Activated CD4-positive, alpha-beta T cell treated with anti-CD3 and anti-CD28 coated beads, Interleukin-10, Interleukin-2, amounts not matched to agents 100 ng/mL and 50 ng/mL, durations not matched to agents 16 hours and 8 hours (primary cell): ENCODE measurements around the gene HOXB2.

Experiments used
- DNase-seq: peaks from one replicate; pipeline ENCODE4 v3.0.0-alpha.2; 2020

Gene HOXB2

DNA sequence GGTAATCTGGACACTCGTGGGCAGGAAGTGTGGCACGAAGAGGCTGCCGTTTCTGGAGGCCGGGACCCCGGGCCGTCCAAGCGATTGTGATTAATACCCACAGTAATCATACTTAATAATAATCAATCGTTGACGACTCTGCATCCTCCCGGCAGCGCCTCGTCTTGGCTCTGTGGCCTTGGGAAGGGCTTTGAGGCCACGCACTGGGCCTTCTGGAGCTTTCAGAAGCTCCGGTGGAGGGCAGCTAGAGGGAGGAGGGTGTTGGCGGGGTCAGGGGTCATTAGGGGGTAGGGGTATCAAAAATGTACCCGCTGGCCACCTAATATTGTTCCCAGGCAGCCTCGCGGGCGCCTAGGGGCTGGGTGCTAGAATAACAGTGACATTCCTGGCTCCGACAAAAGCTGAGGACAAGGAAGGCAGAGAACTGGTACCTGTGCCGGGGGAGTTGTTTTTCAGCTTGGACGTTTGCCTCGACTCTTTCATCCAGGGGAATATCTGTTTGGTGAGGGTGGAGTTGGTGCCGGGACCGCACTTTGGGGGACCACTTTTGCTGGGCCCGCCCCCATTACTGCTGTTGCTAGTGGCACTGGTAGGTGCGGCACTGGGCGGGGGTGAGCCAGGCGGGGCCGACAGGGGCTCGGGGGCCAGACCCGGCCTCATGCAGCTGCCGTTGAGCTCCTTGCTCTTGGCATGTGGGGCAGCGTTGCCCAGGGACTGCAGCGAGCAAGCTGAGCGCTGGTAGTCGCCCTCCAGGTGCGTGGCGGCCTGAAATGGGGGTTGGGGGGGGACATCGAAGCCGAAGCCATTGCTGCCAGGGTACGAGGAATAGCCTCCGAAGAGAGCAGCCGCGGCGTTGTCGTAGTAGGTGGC lies 6.9 kb upstream of the HOXB2 start:
- no peak for DNase-seq

- no peak for DNase-seq
Observed at GRCh38 chr17:48551214-48551555, 6.3 kb upstream of the HOXB2 start.

DNA sequence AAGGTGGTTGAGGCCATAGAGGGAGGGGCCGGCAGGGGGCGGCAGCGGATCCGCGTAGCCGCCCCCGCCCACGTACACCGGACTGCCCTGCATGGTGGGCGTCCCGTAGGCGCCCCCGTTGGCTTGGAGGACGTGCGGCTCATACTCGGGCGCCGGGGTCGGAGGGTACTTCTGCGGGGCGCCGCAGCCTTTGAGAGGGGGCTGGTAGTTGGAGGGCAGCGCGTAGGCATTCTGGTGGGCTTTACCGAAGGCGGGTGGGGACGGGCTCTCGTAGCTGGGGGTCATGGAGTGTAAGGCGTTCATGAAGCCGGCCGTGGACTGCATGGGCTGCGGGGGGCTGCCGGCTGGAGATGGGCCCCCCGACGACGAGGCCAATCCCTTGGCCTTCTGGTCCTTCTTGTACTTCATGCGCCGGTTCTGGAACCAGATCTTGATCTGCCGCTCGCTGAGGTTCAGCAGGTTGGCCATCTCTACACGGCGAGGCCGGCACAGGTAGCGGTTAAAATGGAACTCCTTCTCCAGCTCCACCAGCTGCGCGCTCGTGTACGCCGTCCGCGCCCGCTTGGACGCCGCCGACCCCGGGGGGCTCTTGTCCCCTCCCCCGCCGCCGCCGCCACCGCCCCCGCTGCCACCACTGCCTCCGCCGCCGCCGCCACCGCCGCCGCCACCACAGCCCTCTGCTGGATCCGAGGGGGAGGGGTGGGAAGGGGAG lies 5.7 kb upstream of the HOXB2 start:
- DNase-seq, result no peak

GRCh38 chr17:48549914-48550501 lies 5.1 kb upstream of the HOXB2 start:
- no peak for DNase-seq

- no peak for DNase-seq
Observed at GRCh38 chr17:48549281-48549630, 4.3 kb upstream of the HOXB2 start.

- DNase-seq, result no peak
Observed at GRCh38 chr17:48548523-48549280, 3.8 kb upstream of the HOXB2 start.

- DNase-seq, result peak; percentile 56
Observed at GRCh38 chr17:48547808-48548522, 3.1 kb upstream of the HOXB2 start.

DNA sequence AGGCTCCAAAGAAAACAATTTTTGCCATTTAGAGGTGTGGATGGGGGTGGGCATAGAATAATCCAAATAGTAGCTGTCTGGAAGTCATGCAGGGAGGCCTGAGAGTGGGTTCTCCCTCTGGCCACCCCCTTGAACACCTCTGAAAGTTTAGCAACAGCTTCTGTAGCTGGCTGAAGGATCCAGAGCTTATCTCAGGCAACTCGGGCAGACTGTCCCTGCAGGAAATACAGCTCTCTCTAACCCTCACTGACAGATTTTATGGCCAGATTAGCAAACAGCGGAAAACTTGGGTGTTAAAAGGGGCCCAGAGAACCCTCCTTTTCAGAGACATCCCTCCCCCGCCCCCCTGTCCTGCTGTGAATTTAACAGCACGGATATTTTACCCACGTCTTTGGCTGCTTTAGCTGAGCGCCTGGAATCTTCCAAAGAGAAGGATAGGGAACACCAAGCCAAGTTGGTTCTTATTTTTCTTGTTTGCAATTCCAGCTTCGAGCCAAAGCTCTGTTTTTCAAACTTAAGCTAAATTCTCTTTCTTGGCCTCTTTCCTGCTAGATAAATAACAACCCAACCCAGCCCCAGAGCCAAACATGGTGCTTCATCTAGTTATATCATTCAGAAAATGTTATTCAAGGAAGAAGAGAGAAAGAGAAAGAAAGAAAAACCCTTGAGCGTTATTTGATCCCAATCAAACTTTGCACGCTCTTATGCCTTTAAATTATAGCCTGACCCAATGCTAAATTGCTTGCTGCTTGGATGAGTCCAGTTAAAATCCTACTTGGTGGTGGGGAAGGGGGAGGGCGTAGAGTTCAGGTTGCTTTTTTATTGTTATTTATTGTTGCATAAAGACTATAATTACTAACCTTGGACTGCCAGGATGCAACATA lies 2.3 kb upstream of the HOXB2 start:
- peak; percentile 36 for DNase-seq

DNA sequence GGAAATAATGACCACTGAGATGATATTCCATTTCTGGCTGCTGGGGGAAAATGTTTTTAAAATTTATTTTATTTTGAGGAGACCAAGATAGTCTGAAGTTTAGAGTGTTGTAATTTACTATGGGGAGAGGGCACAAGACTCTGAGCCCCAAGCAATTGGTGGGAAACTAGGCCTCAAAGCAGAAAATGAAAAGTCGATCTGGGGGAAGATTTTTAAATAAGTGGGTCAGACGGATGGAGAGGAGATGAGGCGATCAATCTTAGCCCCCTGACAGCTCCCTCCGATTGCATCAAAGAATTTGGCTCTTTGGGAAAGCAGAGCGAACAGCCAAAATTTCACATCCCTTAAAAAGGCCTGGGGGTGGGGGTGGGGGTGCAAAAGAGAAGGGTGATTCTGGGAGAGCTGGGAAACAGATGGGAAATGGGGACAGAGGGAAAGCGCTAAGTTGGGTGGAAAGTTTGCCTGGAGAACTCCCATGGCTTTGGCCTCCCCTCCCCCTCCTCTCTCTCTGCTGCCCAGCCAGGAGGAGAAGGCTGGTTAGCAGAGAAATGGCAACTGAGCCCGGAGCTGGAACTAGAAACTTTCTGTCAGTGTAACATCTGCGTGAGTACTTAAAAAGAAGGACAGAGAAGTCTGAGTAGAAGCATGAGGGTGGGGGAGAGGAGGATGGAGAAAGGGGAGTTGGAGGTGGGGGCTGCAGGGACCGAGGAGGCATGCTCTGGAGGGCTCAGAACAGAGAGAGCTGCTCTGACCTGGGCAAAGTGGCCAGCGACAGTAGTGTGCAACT lies 1.4 kb upstream of the HOXB2 start:
- no peak for DNase-seq

DNA sequence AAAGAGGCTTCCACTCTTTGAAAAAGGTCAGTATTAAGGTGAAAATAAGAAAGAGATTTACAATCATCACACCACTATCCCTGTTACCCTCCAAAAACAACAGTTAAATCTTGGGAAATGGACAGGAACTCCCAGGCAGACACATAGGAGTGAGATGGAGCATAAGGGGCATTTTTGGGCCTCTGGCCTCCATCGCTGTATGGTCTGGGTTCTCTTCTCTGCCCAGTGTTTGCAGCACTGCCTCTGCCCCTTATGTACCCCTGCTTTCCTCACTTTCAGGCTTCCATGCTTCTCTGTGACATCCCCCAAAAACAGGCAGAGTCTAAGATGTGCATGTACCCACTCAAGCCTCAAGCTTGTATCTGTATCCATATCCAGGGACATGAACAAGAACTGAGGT lies 630 bp upstream of the HOXB2 start:
- no peak for DNase-seq

GRCh38 chr17:48544349-48545021 lies 424 bp downstream of the HOXB2 start:
- peak; percentile 56 for DNase-seq

DNA sequence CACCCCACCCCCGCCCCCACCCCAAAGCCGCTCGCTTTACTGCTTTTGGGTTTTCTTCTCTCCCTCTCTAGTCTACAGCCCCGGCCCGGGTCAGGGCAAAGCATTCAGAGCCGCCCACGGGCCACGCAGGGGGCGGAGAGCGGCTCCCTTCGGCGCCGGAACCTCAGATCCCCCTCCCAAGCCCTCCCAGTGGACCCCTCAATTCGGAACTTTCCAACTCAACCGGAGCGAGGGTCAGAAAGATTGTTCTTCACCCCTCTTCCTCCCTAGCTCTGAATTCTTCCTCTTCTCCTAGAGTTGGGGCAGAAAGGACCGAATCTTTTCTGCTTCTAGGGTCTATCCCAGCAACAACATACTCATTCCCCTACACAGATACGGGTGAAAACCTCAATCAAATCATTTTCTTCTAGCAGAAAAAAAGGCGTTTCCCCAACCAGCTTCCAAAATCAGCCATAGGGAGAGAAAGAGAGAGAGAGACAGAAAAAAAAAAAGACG lies 1.0 kb downstream of the HOXB2 start:
- DNase-seq, result no peak

GRCh38 chr17:48543107-48543853 lies 1.6 kb downstream of the HOXB2 start:
- peak; percentile 76 for DNase-seq

GRCh38 chr17:48542698-48543106 lies 2.2 kb downstream of the HOXB2 start:
- DNase-seq, result no peak

DNA sequence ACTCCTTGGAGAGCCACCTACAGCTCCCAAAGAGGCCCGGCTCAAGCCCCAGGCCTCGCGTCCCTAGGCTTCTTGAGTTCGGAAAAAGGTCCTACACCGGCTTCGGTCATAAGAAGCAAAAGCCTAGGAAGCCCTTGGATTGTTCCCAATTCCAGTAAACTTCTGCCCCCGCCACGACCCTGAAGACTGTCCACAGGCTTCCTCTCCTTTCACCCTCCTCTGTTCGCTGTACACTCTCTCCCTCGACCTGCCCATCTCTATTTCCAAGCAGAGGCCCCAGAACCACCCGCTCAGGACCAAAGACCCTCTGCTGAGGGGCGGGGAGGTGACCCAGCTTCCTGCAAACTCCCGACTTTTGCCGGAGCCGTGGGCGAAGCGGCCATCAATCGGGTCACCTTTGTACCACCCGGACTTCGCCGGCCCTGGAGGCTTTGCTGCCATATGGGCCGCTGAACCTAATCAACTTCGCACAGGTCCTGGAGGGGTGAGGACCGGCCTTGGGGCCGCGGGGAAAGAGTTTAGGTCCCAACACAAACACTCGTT lies 2.7 kb downstream of the HOXB2 start:
- peak; percentile 49 for DNase-seq

DNA sequence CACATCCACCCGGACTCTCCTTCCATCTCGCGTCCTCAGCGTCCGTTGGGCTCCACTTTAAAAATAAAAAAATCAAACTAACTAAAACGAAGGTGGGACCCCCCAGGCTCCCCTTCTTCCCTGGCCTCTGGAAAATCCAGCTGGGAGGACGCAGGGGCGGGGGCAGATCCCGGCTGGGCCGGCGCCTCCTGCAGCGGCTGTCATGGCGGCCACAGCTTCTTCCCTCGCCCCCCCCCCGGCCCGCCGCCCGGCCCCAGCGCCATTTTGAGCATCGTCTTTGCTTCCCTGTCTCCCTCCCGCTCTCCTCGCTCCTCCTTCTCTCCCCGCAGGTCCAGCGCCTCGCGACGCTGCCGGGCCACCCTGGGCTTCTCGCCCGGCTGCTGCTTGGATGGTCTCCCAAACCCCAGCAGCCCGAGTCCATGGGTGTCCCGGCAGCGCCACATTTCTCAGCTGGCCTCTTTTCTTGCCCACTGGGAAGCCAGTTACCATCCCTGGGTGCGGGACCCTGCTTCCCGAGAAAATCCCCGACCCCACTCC lies 3.3 kb downstream of the HOXB2 start:
- DNase-seq, result peak; percentile 35

GRCh38 chr17:48541036-48541576 lies 3.8 kb downstream of the HOXB2 start:
- peak; percentile 19 for DNase-seq

- no peak for DNase-seq
Observed at GRCh38 chr17:48540213-48540612, 4.7 kb downstream of the HOXB2 start.
